CD14-positive monocyte (primary cell): Measurements from ENCODE around the gene PHACTR3. TPM values are rescaled to one million over a fixed set of nuclear protein-coding genes. Genes with fewer than 3 reads are reported as not detected.

Experiments used
- DNase-seq, 3 donors: peaks; one replicate each; pipeline ENCODE4 v3.0.0-alpha.2; 2011 to 2022
- H2AFZ ChIP-seq: 2 replicates; pipeline ENCODE4 v1.6.0; 2012; ENCODE audit warnings: mild to moderate bottlenecking, low read depth, low read length, inconsistent platforms; ENCODE audit not compliant: insufficient read depth, poor library complexity, severe bottlenecking
- H3K27ac ChIP-seq, 2 donors: 1 replicate in 1 of 2; 2 replicates in 1 of 2; pipeline ENCODE4 v1.5.1; 2012 to 2013; ENCODE audit warnings: low read length in 2 of 2, control low read depth in 1 of 2, inconsistent platforms in 1 of 2, low read depth in 1 of 2, mild to moderate bottlenecking in 1 of 2
- H3K27me3 ChIP-seq, 2 donors: one replicate each; pipeline versions ENCODE4 v1.6.0 to v1.6.1; 2011 to 2013; ENCODE audit warnings: low read length in 2 of 2; ENCODE audit not compliant: control insufficient read depth in 2 of 2, insufficient read depth in 2 of 2
- H3K36me3 ChIP-seq, 2 donors: replicated peaks in 1 of 2; 1 replicate in 1 of 2; 2 replicates in 1 of 2; pipeline versions ENCODE4 v1.5.1 to v1.6.1; 2012 to 2013; ENCODE audit warnings: low read length in 2 of 2, control low read depth in 1 of 2, inconsistent platforms in 1 of 2, mild to moderate bottlenecking in 1 of 2; ENCODE audit not compliant: insufficient read depth in 2 of 2, control insufficient read depth in 1 of 2
- H3K4me1 ChIP-seq, 2 donors: 1 replicate in 1 of 2; 2 replicates in 1 of 2; pipeline versions ENCODE4 v1.5.1 to v1.6.1; 2012 to 2013; ENCODE audit warnings: low read length in 2 of 2, control low read depth in 1 of 2, inconsistent platforms in 1 of 2, mild to moderate bottlenecking in 1 of 2, moderate library complexity in 1 of 2; ENCODE audit not compliant: insufficient read depth in 2 of 2, control insufficient read depth in 1 of 2
- H3K4me2 ChIP-seq: replicated peaks from 2 replicates; pipeline ENCODE3; 2012; ENCODE audit warnings: low read length, moderate library complexity, mild to moderate bottlenecking; ENCODE audit not compliant: poor library complexity, severe bottlenecking; ENCODE audit errors: extremely low read depth
- H3K4me3 ChIP-seq, 3 experiments: fragments of 200-600 bp in 1 of 3; sonication (generic) in 1 of 3; replicated peaks in 1 of 3; 1 replicate in 2 of 3; 2 replicates in 1 of 3; pipeline ENCODE4 v1.5.1; 2011 to 2013; ENCODE audit warnings: low read length in 3 of 3, mild to moderate bottlenecking in 3 of 3, control low read depth in 2 of 3, low read depth in 2 of 3, inconsistent platforms in 1 of 3, moderate library complexity in 1 of 3
- H3K79me2 ChIP-seq: 2 replicates; pipeline ENCODE4 v1.6.0; 2012; ENCODE audit warnings: mild to moderate bottlenecking, control low read depth, inconsistent platforms, low read length, moderate library complexity; ENCODE audit not compliant: insufficient read depth
- H3K9ac ChIP-seq: 2 replicates; pipeline ENCODE4 v1.6.0; 2017; ENCODE audit warnings: low read length, mild to moderate bottlenecking; ENCODE audit not compliant: insufficient read depth, poor library complexity, severe bottlenecking
- H3K9me3 ChIP-seq, 2 donors: replicated peaks in 1 of 2; 1 replicate in 1 of 2; 2 replicates in 1 of 2; pipeline versions ENCODE4 v1.5.1 to v1.6.1; 2012 to 2013; ENCODE audit warnings: low read length in 2 of 2, control low read depth in 1 of 2; ENCODE audit not compliant: control insufficient read depth in 1 of 2, insufficient read depth in 1 of 2
- H4K20me1 ChIP-seq: 2 replicates; pipeline ENCODE4 v1.6.0; 2012; ENCODE audit warnings: mild to moderate bottlenecking, low read length, control low read depth, moderate library complexity; ENCODE audit not compliant: insufficient read depth
- H3K27ac Mint-ChIP-seq, 7 donors: one replicate each; pipeline ENCODE4 v1.8.0; 2020; ENCODE audit warnings: mild to moderate bottlenecking in 7 of 7, mixed read lengths in 7 of 7, moderate library complexity in 6 of 7, inconsistent platforms in 2 of 7
- H3K27me3 Mint-ChIP-seq, 3 donors: one replicate each; pipeline ENCODE4 v1.8.0; 2021 to 2022; ENCODE audit warnings: low read depth in 3 of 3, mild to moderate bottlenecking in 3 of 3, mixed read lengths in 3 of 3, moderate library complexity in 3 of 3, inconsistent platforms in 1 of 3
- H3K36me3 Mint-ChIP-seq, 2 donors: one replicate each; pipeline ENCODE4 v1.8.0; 2020; ENCODE audit warnings: mixed read lengths in 2 of 2, inconsistent platforms in 1 of 2, mild to moderate bottlenecking in 1 of 2
- H3K4me1 Mint-ChIP-seq: one replicate; pipeline ENCODE4 v1.8.0; 2020; ENCODE audit warnings: mild to moderate bottlenecking, mixed read lengths
- H3K4me3 Mint-ChIP-seq, 2 donors: one replicate each; pipeline ENCODE4 v1.8.0; 2020; ENCODE audit warnings: mild to moderate bottlenecking in 2 of 2, mixed read lengths in 2 of 2, moderate library complexity in 1 of 2
- H3K9me3 Mint-ChIP-seq, 7 donors: one replicate each; pipeline ENCODE4 v1.8.0; 2020 to 2022; ENCODE audit warnings: mixed read lengths in 7 of 7, mild to moderate bottlenecking in 6 of 7, moderate library complexity in 6 of 7, inconsistent platforms in 2 of 7
- WGBS: methylation state at CpG from one replicate; pipeline ENCODE4 v1.1.5; 2013; ENCODE audit warnings: missing lambda C conversion rate; ENCODE audit not compliant: insufficient coverage; 5-methylcytosine and 5-hydroxymethylcytosine counted together
- intact Hi-C, 2 donors: fragments of 100-400 bp; cut with micrococcal nuclease; formaldehyde crosslinking; loops; one replicate each; pipeline versions ENCODE4 v1.15.0 to v1.15.1; 2023
- polyA plus RNA-seq, 3 donors: library from polyadenylated mRNA; depleted of rRNA in 1 of 3; unstranded in 2 of 3; stranded (reverse) in 1 of 3; fragments of 300-500 nt in 2 of 3; fragments of >200 nt in 1 of 3; fragmentation: Illumina TruSeq in 2 of 3; gene quantifications; 1 replicate in 2 of 3; 2 replicates in 1 of 3; pipeline ENCODE4 v1.2.3, GENCODE V29; 2012 to 2021
- TF ChIP-seq, protein P1 (sequence below): fragments of 200-600 bp; IDR thresholded peaks from one replicate; pipeline ENCODE4 v1.8.0; 2022; ENCODE audit warnings: antibody characterized with exemption, mild to moderate bottlenecking

The PHACTR3 gene
- polyA plus RNA-seq, 3 donors = 0.11 to 0.17 TPM; not detected in 1

DNA sequence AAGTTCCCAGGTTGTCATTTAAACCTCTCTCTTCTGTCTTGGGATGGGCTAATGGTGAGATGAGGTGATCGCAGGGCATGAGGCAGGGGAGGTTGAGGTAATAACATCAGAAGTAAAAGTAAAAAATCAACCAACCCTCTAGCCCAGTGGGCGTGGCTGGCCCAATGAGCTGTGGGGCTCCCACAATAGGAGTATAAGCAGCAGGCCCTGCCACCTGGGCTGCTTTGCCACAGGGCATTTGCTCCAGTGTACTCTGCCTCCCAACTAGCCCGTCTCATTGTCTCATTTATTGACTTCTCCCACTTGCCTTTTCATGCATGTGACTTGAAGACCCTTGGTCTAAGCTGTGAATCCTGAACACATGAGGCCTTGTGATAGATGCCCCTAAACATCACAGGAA lies 62.8 kb downstream of the PHACTR3 start:
- no peaks in the 10 kb centered on the region for H3K4me1 ChIP-seq
- peaks cover 0 to 1% (median 0%) of the 10 kb centered on the region in 7 donors for H3K9me3 Mint-ChIP-seq
- H3K27me3 ChIP-seq = no peaks in the 10 kb centered on the region
- H3K4me2 ChIP-seq = no peak overlapping the region
- no peak overlapping the region for H3K9ac ChIP-seq
- peaks cover 8 to 26% (median 18%) of the 10 kb centered on the region in 3 donors for H3K27me3 Mint-ChIP-seq
- no peak overlapping the region for H2AFZ ChIP-seq
- WGBS = 76% methylated on average over 2 of the region's 3 CpGs
- H4K20me1 ChIP-seq = no peaks in the 10 kb centered on the region
- no peak overlapping the region for H3K27ac Mint-ChIP-seq
- H3K4me3 ChIP-seq = no peak overlapping the region
- no peak overlapping the region for H3K4me3 Mint-ChIP-seq
- no peak overlapping the region for H3K27ac ChIP-seq
- no peak for DNase-seq
- H3K36me3 ChIP-seq = no peaks in the 10 kb centered on the region
- H3K4me1 Mint-ChIP-seq = no peaks in the 10 kb centered on the region
- TF ChIP-seq, protein P1, sequence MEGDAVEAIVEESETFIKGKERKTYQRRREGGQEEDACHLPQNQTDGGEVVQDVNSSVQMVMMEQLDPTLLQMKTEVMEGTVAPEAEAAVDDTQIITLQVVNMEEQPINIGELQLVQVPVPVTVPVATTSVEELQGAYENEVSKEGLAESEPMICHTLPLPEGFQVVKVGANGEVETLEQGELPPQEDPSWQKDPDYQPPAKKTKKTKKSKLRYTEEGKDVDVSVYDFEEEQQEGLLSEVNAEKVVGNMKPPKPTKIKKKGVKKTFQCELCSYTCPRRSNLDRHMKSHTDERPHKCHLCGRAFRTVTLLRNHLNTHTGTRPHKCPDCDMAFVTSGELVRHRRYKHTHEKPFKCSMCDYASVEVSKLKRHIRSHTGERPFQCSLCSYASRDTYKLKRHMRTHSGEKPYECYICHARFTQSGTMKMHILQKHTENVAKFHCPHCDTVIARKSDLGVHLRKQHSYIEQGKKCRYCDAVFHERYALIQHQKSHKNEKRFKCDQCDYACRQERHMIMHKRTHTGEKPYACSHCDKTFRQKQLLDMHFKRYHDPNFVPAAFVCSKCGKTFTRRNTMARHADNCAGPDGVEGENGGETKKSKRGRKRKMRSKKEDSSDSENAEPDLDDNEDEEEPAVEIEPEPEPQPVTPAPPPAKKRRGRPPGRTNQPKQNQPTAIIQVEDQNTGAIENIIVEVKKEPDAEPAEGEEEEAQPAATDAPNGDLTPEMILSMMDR = no peak
- intact Hi-C loops = no loop called here
- no peaks in the 10 kb centered on the region for H3K9me3 ChIP-seq
- H3K79me2 ChIP-seq = no peaks in the 10 kb centered on the region
- no peaks in the 10 kb centered on the region for H3K36me3 Mint-ChIP-seq

DNA sequence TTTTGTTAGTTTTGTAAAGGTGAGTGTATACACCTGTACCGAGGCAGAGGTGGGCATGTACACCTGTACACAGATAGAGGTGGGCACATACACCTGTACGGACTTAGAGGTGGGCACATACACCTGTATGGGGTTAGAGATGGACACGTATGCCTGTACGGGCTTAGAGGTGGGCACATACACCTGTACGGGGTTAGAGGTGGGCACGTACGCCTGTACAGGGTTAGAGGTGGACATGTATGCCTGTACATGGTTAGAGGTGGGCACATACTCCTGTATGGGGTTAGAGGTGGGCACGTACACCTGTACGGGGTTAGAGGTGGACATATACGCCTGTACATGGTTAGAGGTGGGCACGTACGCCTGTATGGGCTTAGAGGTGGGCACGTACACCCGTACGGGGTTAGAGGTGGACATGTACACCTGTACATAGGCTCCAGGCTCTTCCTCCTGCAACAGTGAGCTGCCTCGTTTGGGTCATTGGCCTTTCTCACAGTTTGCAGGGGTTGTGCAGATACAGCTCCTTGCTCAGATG lies 63.7 kb downstream of the PHACTR3 start:
- Histone ChIP-seq H3K4me1 (no peaks in the 10 kb centered on the region), H3K27me3 (no peaks in the 10 kb centered on the region), H3K9ac (no peak overlapping the region), H3K36me3 (no peaks in the 10 kb centered on the region), H3K27ac (no peak overlapping the region), H3K79me2 (no peaks in the 10 kb centered on the region), H3K4me2 (no peak overlapping the region), H4K20me1 (no peaks in the 10 kb centered on the region), H3K4me3 (no peak overlapping the region), H2AFZ (no peak overlapping the region), H3K9me3 (no peaks in the 10 kb centered on the region)
- WGBS = 94% methylated on average over 16 of the region's 16 CpGs
- no peak for DNase-seq
- Mint-ChIP-seq H3K27ac (no peak overlapping the region), H3K36me3 (no peaks in the 10 kb centered on the region), H3K4me3 (no peak overlapping the region), H3K27me3 (peaks cover 8 to 24% (median 19%) of the 10 kb centered on the region in 3 donors), H3K4me1 (no peaks in the 10 kb centered on the region), H3K9me3 (no peaks in the 10 kb centered on the region)
- TF ChIP-seq, protein P1 = no peak
- intact Hi-C loops = no loop called here
